ENCODE results near the gene PIEZO1. TPM values are rescaled to one million over a fixed set of nuclear protein-coding genes. Genes with fewer than 3 reads are reported as not detected.
A peak's percentile ranks its signal among the peaks of the same experiment; 100 is the strongest.

Gene PIEZO1
- total and polyA plus RNA-seq, 8 donors: 16.3 to 255 (median 31.8) TPM

DNA sequence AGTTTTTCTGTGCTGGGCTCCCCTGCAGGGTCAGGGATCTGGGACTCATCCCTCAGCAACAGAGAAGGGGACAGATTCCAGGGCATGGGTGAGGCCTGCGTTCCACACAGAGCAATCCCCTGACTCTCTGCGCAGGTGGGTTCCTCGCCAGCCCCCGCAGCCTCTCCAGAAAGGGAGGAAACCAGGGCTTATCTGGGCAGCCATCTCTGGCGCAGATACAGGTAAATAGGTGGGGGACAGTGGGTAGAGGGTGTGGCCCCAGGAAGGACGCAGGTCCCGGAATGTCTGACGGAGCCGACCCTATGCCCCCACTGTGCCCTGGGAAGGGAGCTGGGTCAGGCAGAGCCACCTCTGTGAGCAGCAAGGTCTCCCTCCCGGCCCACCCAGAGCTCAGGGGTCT, 23.2 kb downstream of the PIEZO1 start:
- no peak overlapping the region for H3K4me3 ChIP-seq
- H3K27me3 ChIP-seq: no peaks in the 10 kb centered on the region
- WGBS, 2 donors: 56 to 66% methylated on average over 9 to 10 of the region's 10 CpGs
- FAIRE-seq (no peak), DNase-seq (no peak), ATAC-seq (no peak)
- no peaks in the 10 kb centered on the region for H3K9me3 ChIP-seq
- H3K27ac ChIP-seq: peak overlapping the region in 1 of 4 donors; percentile 58
- H3K4me1 ChIP-seq: no peaks in the 10 kb centered on the region
- no peaks in the 10 kb centered on the region for H3K36me3 ChIP-seq
- intact Hi-C loops (cut with DNase I): no loop called here
- TF ChIP-seq, protein P1, sequence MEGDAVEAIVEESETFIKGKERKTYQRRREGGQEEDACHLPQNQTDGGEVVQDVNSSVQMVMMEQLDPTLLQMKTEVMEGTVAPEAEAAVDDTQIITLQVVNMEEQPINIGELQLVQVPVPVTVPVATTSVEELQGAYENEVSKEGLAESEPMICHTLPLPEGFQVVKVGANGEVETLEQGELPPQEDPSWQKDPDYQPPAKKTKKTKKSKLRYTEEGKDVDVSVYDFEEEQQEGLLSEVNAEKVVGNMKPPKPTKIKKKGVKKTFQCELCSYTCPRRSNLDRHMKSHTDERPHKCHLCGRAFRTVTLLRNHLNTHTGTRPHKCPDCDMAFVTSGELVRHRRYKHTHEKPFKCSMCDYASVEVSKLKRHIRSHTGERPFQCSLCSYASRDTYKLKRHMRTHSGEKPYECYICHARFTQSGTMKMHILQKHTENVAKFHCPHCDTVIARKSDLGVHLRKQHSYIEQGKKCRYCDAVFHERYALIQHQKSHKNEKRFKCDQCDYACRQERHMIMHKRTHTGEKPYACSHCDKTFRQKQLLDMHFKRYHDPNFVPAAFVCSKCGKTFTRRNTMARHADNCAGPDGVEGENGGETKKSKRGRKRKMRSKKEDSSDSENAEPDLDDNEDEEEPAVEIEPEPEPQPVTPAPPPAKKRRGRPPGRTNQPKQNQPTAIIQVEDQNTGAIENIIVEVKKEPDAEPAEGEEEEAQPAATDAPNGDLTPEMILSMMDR (IDR thresholded peaks at IDR 0.05): no peak

DNA sequence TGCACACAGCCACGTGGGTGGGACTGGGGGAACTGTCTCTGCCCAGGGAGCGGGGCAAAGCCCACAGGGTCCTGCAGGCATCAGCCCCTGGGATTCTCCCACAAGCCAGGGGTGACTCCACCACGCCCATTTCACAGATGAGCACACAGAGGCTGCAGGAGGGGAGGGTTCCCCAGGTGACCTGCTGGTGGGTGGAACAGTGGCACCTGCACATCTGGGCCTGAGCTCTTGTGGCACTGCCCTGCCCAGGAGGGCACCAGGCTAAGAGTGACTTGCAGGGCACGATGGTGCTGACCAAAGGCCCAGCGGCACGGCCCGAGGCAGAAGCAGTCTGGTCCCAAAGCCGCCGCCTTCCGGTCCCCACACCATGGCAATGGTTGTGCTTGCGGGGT, 23.9 kb downstream of the PIEZO1 start:
- FAIRE-seq: no peak
- Histone ChIP-seq H3K4me1 (no peaks in the 10 kb centered on the region), H3K4me3 (no peak overlapping the region), H3K27me3 (no peaks in the 10 kb centered on the region), H3K36me3 (no peaks in the 10 kb centered on the region), H3K9me3 (no peaks in the 10 kb centered on the region), H3K27ac (no peak overlapping the region)
- no peak for DNase-seq
- ATAC-seq: no peak
- intact Hi-C loops (cut with DNase I): no loop called here
- TF ChIP-seq, protein P1 (IDR thresholded peaks at IDR 0.05): no peak
- WGBS, 2 donors: 77 to 90% methylated on average over 11 of the region's 11 CpGs

DNA sequence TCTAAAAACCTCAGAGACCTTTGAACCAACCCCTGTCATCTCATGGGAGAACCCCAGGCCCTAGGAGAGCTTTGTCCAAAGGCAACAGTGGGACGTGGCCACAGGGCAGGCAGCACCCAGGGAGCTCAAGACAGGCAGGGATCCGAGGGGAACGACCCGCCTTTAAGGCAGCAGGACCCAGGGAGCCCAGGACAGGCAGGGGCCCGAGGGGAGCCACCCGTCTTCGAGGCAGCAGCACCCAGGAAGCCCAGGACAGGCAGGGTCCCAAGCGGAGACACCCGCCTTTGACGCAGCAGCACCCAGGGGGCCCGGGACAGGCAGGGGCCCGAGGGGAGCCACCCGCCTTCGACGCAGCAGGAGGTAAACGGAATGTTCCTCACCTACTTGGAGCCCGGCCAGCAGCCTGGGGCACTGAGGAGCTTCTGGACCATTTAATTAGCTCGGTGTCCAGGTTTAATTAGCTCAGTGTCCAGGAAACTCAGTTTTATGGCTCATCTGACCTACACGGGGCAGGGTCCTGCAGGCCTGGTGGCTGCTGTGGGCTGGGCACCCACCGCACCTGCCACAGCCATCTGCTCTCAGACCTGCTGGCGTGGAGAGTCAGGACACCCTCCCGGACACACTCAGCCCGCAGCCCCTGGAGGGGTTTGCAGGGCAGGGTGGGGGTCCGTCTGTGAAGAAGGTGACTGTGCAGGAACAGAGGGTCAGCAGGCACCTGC, 24.4 kb downstream of the PIEZO1 start:
- TF ChIP-seq, protein P1 (IDR thresholded peaks at IDR 0.05): no peak
- peak in 3 of 4 donors; percentile 3 to 45 (median 31) for ATAC-seq
- 49 to 66% methylated on average over 24 of the region's 24 CpGs for WGBS, 2 donors
- H3K4me3 ChIP-seq: no peak overlapping the region
- no peaks in the 10 kb centered on the region for H3K36me3 ChIP-seq
- H3K4me1 ChIP-seq: no peaks in the 10 kb centered on the region
- no peaks in the 10 kb centered on the region for H3K27me3 ChIP-seq
- H3K27ac ChIP-seq: peak overlapping the region in 3 of 4 donors; percentile 11 to 49 (median 27)
- intact Hi-C loops (cut with DNase I): no loop called here
- DNase-seq: peak in 1 of 6 donors; percentile 71
- H3K9me3 ChIP-seq: no peaks in the 10 kb centered on the region
- FAIRE-seq: no peak

DNA sequence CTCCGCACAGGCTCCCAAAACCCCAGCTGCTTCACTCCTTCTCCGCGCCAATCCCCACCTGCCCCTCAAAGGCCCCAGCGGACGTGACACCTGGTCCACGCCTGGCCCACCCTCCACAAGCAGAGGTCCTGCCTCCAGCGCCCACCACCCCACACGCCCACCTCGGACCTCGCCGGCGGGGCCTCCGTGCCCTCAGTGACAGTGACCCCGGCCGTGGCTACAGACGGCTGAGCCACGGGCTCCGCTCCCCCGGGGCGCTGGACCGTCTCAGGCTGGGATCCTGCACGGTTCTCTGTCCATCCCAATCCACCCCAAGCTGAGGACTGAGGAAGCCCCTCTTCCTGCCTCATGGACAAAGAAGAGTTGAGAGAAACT, 25.1 kb downstream of the PIEZO1 start:
- FAIRE-seq: no peak
- no peak for ATAC-seq
- H3K4me1 ChIP-seq: no peaks in the 10 kb centered on the region
- no peak overlapping the region for H3K4me3 ChIP-seq
- H3K27me3 ChIP-seq: no peaks in the 10 kb centered on the region
- no peaks in the 10 kb centered on the region for H3K36me3 ChIP-seq
- DNase-seq: no peak
- peak overlapping the region in 2 of 4 donors; percentile 27 to 49 for H3K27ac ChIP-seq
- WGBS, 2 donors: 88 to 93% methylated on average over 20 to 22 of the region's 22 CpGs
- H3K9me3 ChIP-seq: no peaks in the 10 kb centered on the region
- TF ChIP-seq, protein P1 (IDR thresholded peaks at IDR 0.05): no peak
- intact Hi-C loops (cut with DNase I): no loop called here

DNA sequence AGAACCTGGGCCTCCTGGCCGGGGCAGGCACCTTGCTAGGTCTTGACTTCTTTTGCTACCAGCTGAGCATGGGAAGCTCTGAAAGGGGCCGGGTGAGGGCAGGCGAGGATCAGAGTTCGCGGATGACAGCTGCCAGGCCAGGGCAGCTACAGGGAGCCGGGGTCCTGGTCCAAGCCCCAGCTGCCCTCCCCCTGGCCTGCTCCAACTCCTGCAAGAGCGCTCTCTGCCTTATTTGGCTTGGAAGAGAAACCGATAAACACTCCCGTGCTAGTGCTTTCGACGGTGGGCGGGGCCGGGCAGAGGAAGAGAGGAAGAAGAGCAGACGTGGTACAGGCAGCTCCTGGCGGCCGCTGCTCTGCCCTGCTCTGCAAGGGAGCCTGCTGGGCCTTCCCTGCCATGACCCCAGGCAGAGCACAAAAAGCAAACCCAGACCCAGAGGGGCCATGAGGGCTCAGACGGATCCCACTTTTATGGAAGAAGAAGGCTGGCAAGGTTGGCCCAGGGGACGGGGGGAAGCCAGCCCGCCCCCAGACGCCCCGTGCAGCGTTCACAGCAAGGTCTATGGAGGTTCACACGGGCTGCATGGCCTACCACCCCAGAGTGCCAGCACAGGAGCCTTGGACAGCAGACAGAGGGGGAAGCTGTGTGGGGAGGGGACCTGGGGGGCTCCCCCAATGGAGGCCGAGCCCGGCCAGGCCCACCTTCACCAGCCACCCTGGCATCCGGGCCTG, 25.6 kb downstream of the PIEZO1 start:
- no peak for ATAC-seq
- Histone ChIP-seq H3K27me3 (no peaks in the 10 kb centered on the region), H3K4me3 (no peak overlapping the region), H3K9me3 (no peaks in the 10 kb centered on the region), H3K36me3 (no peaks in the 10 kb centered on the region), H3K4me1 (no peaks in the 10 kb centered on the region), H3K27ac (no peak overlapping the region)
- WGBS, 2 donors: 73 to 86% methylated on average over 26 of the region's 26 CpGs
- intact Hi-C loops (cut with DNase I): no loop called here
- no peak for DNase-seq
- no peak for FAIRE-seq
- TF ChIP-seq, protein P1 (IDR thresholded peaks at IDR 0.05): no peak

Measured in pancreas (tissue), 10 donors.